NCI-H187 (cell line): ENCODE data around the gene DDX10.

Source experiments
- DNase-seq, 2 experiments: peaks; one replicate each; lab custom pipeline; 2025; lab: John Stamatoyannopoulos, UW

The DDX10 gene

GRCh38 chr11:108906826-108907225 is 242.0 kb downstream of the DDX10 start:
- DNase-seq, result no peak

DNA sequence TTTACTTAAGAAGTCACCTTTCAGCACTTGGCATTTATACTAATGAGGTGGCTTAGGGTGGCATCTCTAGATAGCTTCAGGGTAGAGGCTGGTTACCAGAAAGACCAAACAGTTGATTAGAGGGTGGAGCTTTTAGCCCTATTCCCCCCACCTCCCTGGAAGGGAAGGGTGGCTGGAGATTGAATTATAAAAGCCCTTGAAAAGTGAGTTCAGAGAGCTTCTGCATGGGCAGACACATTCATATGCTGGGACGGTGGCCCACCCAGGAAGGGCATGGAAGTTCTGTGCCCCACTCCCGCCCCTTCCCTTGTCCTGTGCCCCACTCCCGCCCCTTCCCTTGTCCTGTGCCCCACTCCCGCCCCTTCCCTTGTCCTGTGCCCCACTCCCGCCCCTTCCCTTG is 244.2 kb downstream of the DDX10 start:
- no peak for DNase-seq

GRCh38 chr11:108909921-108910320 is 245.1 kb downstream of the DDX10 start:
- no peak for DNase-seq

- no peak for DNase-seq
Measured at GRCh38 chr11:108912581-108912980, 247.7 kb downstream of the DDX10 start.

- DNase-seq, result no peak
Measured at GRCh38 chr11:108913204-108913603, 248.3 kb downstream of the DDX10 start.

GRCh38 chr11:108914211-108914610 is 249.3 kb downstream of the DDX10 start:
- DNase-seq, result no peak

DNA sequence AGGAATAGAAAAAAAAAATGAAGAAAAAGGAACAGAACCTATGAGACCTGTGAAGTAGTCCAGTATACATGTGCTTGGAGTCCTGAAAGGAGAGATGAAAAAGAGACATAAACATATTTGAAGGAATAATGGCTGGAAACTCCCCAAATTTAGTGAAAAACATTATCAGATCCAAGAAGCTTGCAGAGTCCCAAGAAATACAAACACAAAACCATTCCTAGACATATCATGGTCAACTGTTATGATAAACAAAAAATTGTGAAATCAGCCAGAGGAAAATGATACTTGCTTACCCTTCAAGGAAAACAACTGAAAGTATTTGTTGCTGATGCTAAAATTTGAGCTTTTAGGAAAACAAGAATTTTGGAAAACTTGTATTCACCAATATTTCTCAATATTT is 250.1 kb downstream of the DDX10 start:
- DNase-seq, result no peak

DNA sequence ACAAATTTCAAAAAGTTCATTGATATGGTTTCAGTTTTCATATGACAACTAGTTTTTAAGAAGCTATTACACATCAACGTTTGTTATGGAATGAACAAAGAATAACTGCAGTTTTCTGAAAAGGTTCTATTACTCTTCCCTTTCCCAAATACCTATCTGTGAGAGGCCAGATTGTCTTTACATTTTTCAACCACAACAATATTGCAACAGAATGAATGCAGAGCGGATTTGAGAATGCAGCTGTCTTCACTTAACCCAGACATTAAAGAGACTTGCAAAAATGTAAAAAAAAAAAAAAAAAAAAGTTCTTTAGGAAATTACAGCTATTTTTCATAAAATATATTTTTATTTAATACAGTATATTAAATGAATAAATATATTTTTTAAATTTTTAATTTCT is 250.8 kb downstream of the DDX10 start:
- DNase-seq, result no peak

- no peak for DNase-seq
Measured at GRCh38 chr11:108916290-108916689, 251.4 kb downstream of the DDX10 start.

DNA sequence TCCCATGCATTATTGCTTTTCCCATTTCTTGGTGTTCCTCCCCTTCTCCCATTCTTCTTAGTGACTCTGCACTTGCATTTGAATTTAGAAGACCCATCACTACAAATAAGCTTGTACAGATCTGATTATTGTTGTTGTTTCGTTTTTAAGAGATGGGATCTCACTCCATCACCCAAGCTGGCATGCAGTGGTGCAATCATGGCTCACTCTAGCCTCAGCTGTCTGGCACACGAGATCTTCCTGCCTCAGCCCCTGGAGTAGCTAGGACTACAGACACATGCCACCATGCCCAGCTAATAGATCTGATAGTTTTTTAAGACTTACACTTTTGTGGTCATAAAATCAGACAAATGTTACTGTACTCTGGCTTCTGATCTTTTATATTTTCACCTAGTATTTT is 252.1 kb downstream of the DDX10 start:
- no peak for DNase-seq

DNA sequence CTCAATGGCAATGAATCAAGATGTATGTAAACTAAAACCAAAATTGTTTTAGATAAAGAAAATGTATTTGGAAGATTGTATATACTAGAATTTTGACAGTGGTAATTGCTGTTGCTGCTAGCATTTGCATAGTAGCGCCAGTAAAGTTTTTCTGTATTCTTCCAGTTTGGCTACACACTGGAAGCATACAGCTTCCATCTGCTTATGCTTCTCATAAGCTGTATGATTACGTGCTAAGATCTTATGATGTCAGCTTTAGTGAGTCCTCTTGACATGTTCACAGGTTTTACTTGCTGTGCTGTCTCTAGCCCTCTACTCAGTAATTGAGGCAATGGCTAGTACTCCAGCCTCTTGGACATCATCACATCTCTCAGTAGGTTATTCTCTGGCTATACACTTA is 256.3 kb downstream of the DDX10 start:
- no peak for DNase-seq

DNA sequence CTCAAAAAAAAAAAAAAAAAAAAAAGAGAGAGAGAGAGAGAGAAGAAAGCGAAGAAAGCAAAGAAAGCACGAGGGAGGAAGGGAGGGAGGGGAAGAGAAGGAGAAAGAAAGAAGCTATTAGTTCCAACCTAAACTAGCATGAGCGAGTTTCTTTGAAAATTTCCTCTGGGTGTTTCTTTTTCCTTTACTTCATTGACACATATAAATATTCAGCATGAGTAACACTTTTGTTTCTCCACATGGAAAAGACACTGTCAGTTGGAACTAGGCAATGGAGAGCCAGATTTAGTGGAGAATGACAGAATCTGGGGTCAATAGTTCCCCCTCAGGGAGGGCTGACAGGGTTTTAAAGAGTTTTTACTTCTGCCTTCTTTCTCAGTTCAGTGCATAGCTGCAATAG is 257.4 kb downstream of the DDX10 start:
- no peak for DNase-seq

- DNase-seq, result no peak
Measured at GRCh38 chr11:108923413-108923812, 258.5 kb downstream of the DDX10 start.

GRCh38 chr11:108926171-108926840 is 261.4 kb downstream of the DDX10 start:
- no peak for DNase-seq

DNA sequence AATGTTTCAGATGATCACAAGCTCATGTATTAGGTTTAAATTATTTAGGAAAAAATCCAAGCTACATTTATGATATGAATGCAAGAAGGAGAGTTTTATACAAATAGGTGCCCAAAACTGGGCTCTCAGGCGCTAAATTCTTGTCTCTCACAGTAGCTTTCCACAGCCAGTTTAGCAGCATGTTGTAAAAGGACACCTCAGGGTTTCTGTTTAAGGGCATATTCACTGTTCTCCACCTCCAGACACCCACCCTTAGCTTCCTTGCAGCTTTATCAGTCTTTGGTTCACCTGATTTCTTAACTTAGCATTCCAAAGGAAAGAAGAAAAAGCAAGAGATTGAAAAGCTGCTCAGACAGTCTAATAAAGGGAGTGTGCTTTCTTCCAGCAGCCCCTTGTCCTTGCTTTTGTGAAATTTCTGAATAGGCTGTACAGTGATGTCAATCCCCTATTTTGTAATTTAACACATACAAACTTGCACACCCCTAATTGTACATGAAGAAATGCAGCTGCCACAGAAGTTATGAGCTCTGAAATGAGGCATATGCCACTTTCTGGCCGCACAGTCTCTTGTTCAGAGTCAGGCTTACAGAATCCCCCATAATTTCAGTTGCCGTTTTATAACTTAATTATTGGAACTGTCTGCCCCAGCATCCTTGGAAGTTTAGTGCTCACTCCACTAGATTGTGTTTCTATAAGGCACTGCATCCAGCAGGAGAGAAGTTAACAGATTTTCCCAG is 262.1 kb downstream of the DDX10 start:
- DNase-seq, result no peak

- DNase-seq, result no peak
Measured at GRCh38 chr11:108927791-108928545, 263.1 kb downstream of the DDX10 start.

DNA sequence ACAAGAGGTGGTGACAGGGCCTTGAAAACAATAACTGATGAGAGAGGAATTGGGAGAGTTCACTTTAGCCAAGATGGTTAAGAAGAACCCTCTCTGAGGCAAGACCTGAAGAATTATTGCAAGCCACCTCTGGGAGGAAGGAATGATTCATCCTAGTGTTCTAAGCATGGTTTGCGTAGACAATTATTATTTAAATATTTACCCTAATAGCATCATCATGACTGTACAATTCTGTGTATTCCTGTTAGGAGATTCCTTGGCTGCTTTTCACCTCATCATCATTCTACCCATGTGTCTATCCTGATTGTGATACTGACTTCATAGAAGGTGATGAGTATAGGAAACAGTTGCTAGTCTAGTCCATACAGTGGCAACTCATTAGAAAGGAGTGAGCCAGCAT is 264.4 kb downstream of the DDX10 start:
- DNase-seq, result no peak

DNA sequence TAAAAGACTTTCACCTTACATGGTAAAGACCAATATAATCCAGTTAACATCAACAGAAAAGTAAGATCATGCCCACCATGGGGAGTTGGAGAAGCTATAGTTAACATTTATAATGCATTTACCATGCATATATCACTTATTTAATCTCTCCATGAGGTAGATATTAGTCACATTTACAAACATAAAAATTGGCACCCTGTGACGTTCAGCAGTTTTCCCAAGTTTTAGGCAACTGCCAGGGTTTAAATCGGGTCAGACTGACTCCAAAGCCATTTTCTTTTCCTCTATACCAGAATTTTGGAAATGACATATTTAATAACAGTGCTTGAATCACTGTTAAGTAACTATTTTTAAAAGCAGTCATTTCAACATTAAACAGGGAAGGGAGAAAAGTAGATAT is 266.3 kb downstream of the DDX10 start:
- no peak for DNase-seq

GRCh38 chr11:108933630-108934029 is 268.8 kb downstream of the DDX10 start:
- no peak for DNase-seq

DNA sequence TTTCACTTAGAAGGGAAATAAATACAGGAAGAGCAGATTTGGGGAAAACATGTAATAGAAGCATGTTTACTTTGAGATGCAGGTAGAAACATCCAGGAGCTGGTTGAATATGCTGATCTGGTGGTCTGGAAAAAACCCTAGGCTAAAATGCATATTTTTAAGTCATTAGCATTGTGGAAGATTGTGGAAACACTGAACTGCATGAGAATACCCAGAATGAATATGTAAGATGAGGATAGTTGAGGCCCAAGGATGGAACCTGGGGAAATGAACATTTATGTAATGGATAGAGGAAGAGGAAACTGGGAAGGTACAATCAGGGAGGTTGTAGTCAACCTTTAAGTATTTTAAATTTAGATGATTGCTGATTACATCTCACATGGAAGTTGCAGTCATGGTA is 269.4 kb downstream of the DDX10 start:
- DNase-seq, result no peak

DNA sequence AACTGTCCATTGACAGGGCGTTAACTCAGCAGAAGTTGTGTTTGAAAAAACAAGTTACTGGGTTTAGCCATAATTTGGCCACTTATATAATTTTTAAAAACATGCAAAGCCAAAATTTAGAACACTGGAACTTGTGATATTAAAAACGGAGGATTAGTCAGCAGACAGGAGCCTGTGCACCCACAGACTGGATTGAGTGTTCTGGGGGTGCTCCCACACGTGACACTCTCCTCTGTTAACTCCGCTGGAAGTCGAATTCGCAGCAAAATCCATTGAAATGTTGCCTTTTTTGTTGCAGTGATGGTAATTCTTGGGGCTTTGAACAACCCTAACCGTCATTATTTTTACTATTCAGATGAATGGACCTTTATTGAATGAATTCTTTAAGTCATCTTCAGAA is 269.8 kb downstream of the DDX10 start:
- DNase-seq, result no peak

DNA sequence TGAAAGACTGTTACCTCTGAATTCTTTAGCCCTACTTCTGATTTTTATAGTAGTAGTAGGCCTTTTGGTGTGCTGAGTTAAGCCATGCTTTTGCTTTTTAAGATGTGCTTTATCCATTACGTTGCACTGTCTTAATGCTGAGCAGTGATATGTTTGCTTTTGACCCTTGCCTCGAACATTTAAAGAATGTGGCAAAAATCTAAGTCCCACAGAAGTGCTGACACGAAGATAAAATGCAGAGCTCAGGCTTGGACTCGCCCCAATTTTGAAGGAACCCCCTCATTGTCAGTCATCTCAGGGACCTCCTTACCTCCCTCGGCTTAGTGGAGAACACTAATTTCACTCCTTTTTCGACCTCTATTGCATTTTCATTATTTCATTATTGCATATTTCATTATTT is 272.9 kb downstream of the DDX10 start:
- DNase-seq, result no peak

- DNase-seq, result no peak
Measured at GRCh38 chr11:108938604-108939003, 273.7 kb downstream of the DDX10 start.
